Dendritic cell treated with granulocyte-macrophage colony-stimulating factor and Interleukin-4, amounts not matched to agents 40 ng/mL and 50 ng/mL, for 4 days (primary cell): ENCODE results near the gene MMEL1.
A peak's percentile ranks its signal among the peaks of the same experiment; 100 is the strongest.

ENCODE experiments used
- H3K27ac Mint-ChIP-seq: one replicate; pipeline ENCODE4 v1.8.0; 2022; ENCODE audit warnings: mild to moderate bottlenecking, mixed read lengths
- H3K27me3 Mint-ChIP-seq: one replicate; pipeline ENCODE4 v1.8.0; 2022; ENCODE audit warnings: mild to moderate bottlenecking, mixed read lengths
- H3K36me3 Mint-ChIP-seq: one replicate; pipeline ENCODE4 v1.8.0; 2022; ENCODE audit warnings: low read depth, mixed read lengths
- H3K4me1 Mint-ChIP-seq: one replicate; pipeline ENCODE4 v1.8.0; 2022; ENCODE audit warnings: low read depth, mixed read lengths
- H3K4me3 Mint-ChIP-seq: one replicate; pipeline ENCODE4 v1.8.0; 2022; ENCODE audit warnings: mild to moderate bottlenecking, moderate library complexity, mixed read lengths
- H3K9me3 Mint-ChIP-seq: one replicate; pipeline ENCODE4 v1.8.0; 2022; ENCODE audit warnings: mixed read lengths
- intact Hi-C: fragments of 100-400 bp; cut with micrococcal nuclease; formaldehyde crosslinking; loops from one replicate; pipeline ENCODE4 v1.15.0; 2022

MMEL1 gene

DNA sequence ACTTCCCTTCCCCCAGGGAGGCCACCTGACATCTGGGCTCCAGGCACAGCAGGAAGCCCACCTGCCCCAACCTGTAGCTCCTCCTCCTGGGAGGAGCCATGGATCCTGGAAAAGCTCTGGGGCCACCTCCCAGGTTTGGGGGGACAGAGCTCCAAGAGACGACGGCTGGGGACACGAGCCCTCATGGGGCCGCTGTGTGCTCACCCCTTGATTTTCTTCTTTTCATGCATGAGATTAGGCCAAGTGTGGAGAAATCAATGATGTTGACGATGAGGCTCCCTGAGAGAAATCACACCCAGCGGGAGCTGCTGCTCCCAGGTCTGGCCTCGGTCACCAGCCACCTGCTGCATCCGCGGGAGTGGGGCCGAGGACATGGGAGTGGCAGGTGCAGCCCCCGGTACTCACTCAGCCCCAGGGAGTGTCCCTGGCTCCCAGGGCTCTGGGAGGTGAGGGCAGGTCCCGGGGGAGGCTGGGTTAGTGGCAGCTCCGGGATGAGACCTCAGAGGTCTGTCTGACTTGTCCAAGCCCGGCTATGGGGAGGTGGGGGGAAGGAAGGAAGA is 67.9 kb downstream of the MMEL1 start:
- peaks cover 15% of the 10 kb centered on the region for H3K27me3 Mint-ChIP-seq
- H3K27ac Mint-ChIP-seq = peak overlapping the region; percentile 52
- intact Hi-C loops = no loop called here
- no peak overlapping the region for H3K4me3 Mint-ChIP-seq
- H3K4me1 Mint-ChIP-seq = peaks cover 41% of the 10 kb centered on the region
- H3K9me3 Mint-ChIP-seq = no peaks in the 10 kb centered on the region
- peaks cover 52% of the 10 kb centered on the region for H3K36me3 Mint-ChIP-seq

DNA sequence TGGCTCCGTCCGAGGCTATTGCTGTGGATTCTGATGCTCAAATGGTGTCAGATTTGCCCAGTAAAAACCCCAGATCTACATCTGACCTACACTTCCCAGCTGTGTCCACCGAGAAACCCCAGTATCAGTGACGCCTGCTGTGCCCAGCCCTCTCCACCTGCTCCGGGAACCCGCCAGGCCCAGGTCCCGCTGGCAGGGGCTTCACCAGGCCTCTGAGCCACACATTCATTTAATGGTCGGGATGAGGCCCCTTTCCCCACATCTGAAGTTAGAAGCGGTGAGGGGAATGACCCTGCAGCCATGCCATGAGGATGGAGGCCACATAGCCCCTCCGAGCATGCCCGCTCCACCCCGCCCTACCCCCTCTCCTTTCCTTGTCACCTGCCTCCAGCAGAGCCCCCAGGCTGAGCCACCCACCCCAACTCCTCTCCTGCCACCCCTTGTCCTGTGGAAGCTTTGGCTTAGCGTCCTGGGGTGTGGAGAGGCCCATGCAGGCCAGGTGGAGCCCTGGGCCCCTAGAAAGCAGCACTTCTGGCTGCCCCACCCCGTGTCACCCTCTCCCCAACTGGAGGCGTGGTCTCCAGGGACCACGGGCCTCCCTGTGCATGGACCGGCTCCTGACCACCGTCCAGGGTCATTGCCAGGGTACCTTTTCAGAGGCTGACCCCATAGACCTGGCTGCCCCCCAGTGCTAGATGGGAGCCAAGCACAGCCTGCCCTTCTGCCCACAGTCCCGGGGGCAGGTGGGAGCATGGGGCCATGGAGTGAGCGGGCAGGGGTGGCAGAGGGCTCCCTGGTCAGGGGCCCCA is 68.6 kb downstream of the MMEL1 start:
- Mint-ChIP-seq H3K36me3 (peaks cover 59% of the 10 kb centered on the region), H3K4me1 (peaks cover 43% of the 10 kb centered on the region), H3K27ac (no peak overlapping the region), H3K27me3 (peaks cover 12% of the 10 kb centered on the region), H3K4me3 (no peak overlapping the region), H3K9me3 (no peaks in the 10 kb centered on the region)
- intact Hi-C loops = no loop called here

GRCh38 chr1:2563205-2563604 is 69.6 kb downstream of the MMEL1 start:
- Mint-ChIP-seq H3K27ac (no peak overlapping the region), H3K27me3 (peaks cover 6% of the 10 kb centered on the region), H3K36me3 (peaks cover 69% of the 10 kb centered on the region), H3K4me1 (peaks cover 49% of the 10 kb centered on the region), H3K4me3 (no peak overlapping the region), H3K9me3 (no peaks in the 10 kb centered on the region)
- intact Hi-C loops = no loop called here

DNA sequence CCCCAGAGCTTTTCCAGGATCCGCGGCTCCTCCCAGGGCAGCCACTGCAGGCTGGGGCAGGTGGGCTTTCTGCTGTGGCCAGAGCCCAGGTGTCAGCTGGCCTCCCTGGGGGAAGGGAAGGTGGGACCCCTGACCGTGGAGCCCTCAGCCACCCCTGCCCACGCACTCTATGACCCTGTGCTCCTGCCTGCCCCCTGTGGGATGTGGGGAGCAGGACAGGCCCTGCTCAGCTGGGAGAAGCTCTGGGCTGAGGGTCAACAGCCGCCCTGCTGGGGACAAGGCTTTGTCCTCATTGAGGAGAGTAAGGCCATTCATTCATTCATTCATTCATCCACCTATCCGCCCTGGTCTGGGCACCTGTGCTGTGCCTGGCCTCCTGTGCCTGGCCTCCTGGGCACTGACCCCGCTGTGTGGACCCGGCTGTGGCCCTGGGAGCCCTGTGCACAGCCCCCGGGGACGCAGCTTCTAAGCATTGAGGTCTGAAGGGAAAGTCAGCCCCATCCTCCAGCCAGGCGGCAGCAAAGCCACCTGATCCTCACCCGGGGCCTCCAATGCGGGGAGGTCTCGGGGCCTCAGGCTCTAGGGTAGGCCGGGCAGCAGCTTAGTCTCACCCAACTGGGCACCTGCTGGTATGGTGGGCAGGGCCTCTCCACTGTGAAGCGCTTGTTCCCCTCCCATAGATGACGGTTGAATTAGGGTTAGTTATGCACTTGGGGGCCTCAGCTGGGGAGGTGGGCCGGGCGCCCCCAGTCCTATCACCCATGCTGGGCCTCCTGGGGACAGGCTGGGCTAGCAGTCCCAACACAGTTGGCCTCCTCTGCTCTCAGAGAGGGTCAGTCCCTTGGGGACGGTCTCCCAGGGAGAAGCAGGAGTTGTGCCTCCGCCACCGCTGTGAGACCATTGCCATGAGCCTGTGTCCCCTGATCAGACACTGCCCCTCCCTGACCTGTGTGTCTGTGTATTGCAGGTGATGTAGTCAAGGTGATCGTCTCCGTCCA is 70.6 kb downstream of the MMEL1 start:
- H3K27ac Mint-ChIP-seq = no peak overlapping the region
- peaks cover under 1% of the 10 kb centered on the region for H3K27me3 Mint-ChIP-seq
- H3K36me3 Mint-ChIP-seq = peaks cover 79% of the 10 kb centered on the region
- intact Hi-C loops = no loop called here
- H3K4me3 Mint-ChIP-seq = no peak overlapping the region
- no peaks in the 10 kb centered on the region for H3K9me3 Mint-ChIP-seq
- H3K4me1 Mint-ChIP-seq = peaks cover 59% of the 10 kb centered on the region

- Mint-ChIP-seq H3K9me3 (no peaks in the 10 kb centered on the region), H3K4me1 (peaks cover 61% of the 10 kb centered on the region), H3K36me3 (peaks cover 87% of the 10 kb centered on the region), H3K4me3 (no peak overlapping the region), H3K27ac (peak overlapping the region; percentile 1), H3K27me3 (no peaks in the 10 kb centered on the region)
- intact Hi-C loops = no loop called here
These were observed 71.4 kb downstream of the MMEL1 start for GRCh38 chr1:2561446-2561845.

- peak overlapping the region; percentile 2 for H3K4me3 Mint-ChIP-seq
These were observed 72.3 kb downstream of the MMEL1 start for GRCh38 chr1:2560299-2561073.

DNA sequence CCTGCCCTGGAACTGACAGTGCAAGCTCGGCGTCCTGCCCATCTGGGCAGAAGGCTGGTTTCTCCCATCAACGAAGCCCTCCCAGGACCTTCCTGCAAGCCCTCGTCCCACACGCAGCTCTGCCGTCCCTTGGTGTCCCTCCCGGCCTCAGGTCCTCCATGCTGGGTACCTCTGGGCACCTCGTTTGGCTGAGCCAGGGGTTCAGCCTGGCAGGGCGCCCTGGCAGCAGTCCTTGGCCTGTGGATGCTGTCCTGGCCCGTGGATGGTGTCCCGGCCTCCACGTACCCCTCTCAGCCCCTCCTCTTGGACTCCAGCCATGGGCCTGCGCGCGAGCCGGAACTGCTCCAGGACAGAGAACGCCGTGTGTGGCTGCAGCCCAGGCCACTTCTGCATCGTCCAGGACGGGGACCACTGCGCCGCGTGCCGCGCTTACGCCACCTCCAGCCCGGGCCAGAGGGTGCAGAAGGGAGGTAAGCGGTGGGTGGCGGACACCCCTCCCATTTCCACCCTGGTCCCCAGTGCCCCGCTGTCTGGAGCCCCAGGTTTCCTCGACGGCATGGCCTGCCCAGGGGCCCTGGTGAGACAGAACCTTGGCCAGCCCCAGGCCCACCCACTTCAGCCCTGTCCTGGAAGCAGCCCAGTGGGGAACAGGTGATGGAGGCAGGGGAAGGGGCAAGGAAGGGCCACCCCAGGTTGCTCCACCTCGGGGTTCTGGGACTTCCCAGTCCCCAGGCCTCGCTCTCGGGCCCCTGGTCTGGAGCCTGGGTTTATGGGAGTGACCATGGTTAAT is 73.1 kb downstream of the MMEL1 start:
- H3K36me3 Mint-ChIP-seq = peaks cover 93% of the 10 kb centered on the region
- H3K27ac Mint-ChIP-seq = no peak overlapping the region
- no peaks in the 10 kb centered on the region for H3K27me3 Mint-ChIP-seq
- intact Hi-C loops = no loop called here
- H3K4me3 Mint-ChIP-seq = peak overlapping the region; percentile 30
- peaks cover 65% of the 10 kb centered on the region for H3K4me1 Mint-ChIP-seq
- no peaks in the 10 kb centered on the region for H3K9me3 Mint-ChIP-seq

More at GRCh38 chr1:2560299-2561073, 72.3 kb downstream of the MMEL1 start:
- no peak overlapping the region for H3K27ac Mint-ChIP-seq
- H3K4me1 Mint-ChIP-seq = peaks cover 65% of the 10 kb centered on the region
- intact Hi-C loops = no loop called here
- peaks cover 96% of the 10 kb centered on the region for H3K36me3 Mint-ChIP-seq
- H3K9me3 Mint-ChIP-seq = no peaks in the 10 kb centered on the region
- H3K27me3 Mint-ChIP-seq = no peaks in the 10 kb centered on the region

GRCh38 chr1:2558861-2559260 is 74.0 kb downstream of the MMEL1 start:
- peak overlapping the region; percentile 38 for H3K27ac Mint-ChIP-seq
- no peaks in the 10 kb centered on the region for H3K9me3 Mint-ChIP-seq
- H3K36me3 Mint-ChIP-seq = peaks cover 87% of the 10 kb centered on the region
- H3K4me3 Mint-ChIP-seq = peak overlapping the region; percentile 84
- H3K4me1 Mint-ChIP-seq = peaks cover 65% of the 10 kb centered on the region
- H3K27me3 Mint-ChIP-seq = peaks cover 2% of the 10 kb centered on the region
- intact Hi-C loops = no loop called here

GRCh38 chr1:2558420-2558819 is 74.4 kb downstream of the MMEL1 start:
- Mint-ChIP-seq H3K36me3 (peaks cover 87% of the 10 kb centered on the region), H3K4me1 (peaks cover 69% of the 10 kb centered on the region), H3K4me3 (peak overlapping the region; percentile 84), H3K27me3 (peaks cover 6% of the 10 kb centered on the region), H3K9me3 (no peaks in the 10 kb centered on the region), H3K27ac (peak overlapping the region; percentile 38)
- intact Hi-C loops = no loop called here

DNA sequence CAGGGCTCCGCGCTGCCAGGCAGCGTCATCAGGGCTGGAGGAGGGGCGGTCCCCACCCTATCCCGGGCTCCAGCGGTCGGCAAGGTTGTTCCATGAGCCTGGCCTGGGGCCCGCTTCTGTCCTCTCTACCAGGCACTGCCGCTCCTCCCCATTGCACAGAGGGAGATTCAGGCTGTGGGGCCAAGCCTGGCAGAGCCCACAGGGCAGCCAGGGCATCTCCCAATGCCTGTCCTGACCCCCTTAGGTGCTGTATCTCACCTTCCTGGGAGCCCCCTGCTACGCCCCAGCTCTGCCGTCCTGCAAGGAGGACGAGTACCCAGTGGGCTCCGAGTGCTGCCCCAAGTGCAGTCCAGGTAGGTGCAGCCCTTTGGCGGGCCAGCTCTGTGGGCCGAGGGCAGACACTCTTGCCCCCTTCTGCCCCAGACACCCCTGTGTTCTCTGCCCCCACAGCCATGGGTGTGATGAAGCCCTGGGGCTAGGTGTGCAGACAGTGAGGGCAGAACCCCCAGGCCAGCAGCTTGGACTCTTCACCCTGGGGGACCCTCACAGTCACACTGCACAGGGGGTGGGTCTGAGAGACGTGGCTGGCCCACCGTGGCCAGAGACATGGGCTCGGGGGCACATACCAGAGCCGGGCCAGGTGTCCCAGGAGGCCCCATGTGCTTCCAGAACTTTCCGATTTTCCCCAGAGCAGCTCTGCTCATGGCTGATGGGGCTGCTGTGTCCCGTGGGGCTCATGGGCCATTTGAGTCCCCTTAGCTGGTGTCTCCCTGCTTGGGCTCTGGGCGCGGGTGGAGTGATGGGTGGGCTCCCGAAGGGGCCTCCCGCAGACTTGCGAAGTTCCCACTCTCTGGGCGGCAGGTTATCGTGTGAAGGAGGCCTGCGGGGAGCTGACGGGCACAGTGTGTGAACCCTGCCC is 75.1 kb downstream of the MMEL1 start:
- H3K36me3 Mint-ChIP-seq = peaks cover 80% of the 10 kb centered on the region
- intact Hi-C loops = no loop called here
- peak overlapping the region; percentile 96 for H3K27ac Mint-ChIP-seq
- peak overlapping the region; percentile 84 for H3K4me3 Mint-ChIP-seq
- peaks cover 6% of the 10 kb centered on the region for H3K27me3 Mint-ChIP-seq
- no peaks in the 10 kb centered on the region for H3K9me3 Mint-ChIP-seq
- H3K4me1 Mint-ChIP-seq = peaks cover 69% of the 10 kb centered on the region

- Mint-ChIP-seq H3K4me3 (peak overlapping the region; percentile 84), H3K27me3 (peaks cover 8% of the 10 kb centered on the region), H3K36me3 (peaks cover 71% of the 10 kb centered on the region), H3K4me1 (peaks cover 69% of the 10 kb centered on the region), H3K9me3 (no peaks in the 10 kb centered on the region), H3K27ac (peak overlapping the region; percentile 96)
- intact Hi-C loops = loop anchor here (1.0 kb wide), 1 partner anchor 9 kb away; no protein-coding TSS in a partner anchor
These were observed 75.9 kb downstream of the MMEL1 start for GRCh38 chr1:2556678-2557481.
